SKM-1 (cell line): ENCODE measurements around the gene EBI3.
A peak's percentile ranks its signal among the peaks of the same experiment; 100 is the strongest.
"Not testable (repeated sequence)": the region's sequence is repeated elsewhere in the genome, so short reads cannot be mapped to it uniquely, and the experiment has no call there.

Experiments used
- DNase-seq: peaks from one replicate; lab custom pipeline; 2025; ENCODE audit not compliant: unreplicated experiment; lab: John Stamatoyannopoulos, UW

The EBI3 gene

GRCh38 chr19:4229179-4229931, at the start of gene EBI3:
Gene EBI3 (plus strand): TSS chr19:4229523. CDS start chr19:4229551, 28 bp downstream.
- DNase-seq, result no peak

- no peak for DNase-seq
Observed at GRCh38 chr19:4181053-4181508, 48.2 kb upstream of the EBI3 start.

DNA sequence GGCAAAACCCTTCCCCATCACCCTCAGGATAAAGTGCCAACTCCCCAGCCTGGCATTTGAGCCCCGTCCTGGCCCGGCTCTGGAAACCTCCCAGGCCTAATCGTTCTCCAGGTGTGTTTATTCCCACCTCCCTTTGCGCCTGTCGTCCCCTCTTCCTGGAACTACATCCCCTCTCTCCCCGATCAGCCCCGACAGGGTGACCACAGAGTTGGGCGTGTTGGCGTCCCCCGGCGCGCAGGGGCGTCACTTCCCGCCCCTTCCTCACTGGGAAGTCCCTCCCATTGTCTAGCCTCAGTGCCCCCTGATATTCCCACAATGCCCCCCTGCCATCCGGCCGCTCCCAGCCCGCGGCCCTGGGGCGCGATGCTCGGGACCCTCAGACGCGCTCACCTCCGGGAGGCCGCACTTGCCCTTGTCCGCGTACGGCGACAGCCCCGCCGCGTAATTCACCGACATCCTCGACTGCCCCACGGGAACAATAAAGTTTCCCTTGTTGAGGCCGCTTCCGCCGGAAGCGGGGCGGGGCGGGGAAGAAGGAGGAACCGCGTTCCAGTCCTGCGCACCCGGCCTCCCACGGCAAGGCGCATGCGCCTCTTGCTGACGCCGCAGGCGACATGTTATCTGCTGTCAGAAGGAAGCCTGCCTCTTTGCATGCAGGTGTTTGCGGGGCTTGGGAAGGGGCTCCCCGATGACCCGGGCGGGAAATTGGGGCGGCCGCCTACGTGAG, 47.1 kb upstream of the EBI3 start, which contains the start of the genes ANKRD24 and SIRT6:
ANKRD24 (plus strand) TSS at position 606 of the 727 bp plus-strand sequence. CDS start 3,737 bp downstream, outside the sequence.
SIRT6 (minus strand) TSS at position 480 of the 727 bp plus-strand sequence; CDS start at position 456, 24 bp downstream.
- DNase-seq, result peak; percentile 89

DNA sequence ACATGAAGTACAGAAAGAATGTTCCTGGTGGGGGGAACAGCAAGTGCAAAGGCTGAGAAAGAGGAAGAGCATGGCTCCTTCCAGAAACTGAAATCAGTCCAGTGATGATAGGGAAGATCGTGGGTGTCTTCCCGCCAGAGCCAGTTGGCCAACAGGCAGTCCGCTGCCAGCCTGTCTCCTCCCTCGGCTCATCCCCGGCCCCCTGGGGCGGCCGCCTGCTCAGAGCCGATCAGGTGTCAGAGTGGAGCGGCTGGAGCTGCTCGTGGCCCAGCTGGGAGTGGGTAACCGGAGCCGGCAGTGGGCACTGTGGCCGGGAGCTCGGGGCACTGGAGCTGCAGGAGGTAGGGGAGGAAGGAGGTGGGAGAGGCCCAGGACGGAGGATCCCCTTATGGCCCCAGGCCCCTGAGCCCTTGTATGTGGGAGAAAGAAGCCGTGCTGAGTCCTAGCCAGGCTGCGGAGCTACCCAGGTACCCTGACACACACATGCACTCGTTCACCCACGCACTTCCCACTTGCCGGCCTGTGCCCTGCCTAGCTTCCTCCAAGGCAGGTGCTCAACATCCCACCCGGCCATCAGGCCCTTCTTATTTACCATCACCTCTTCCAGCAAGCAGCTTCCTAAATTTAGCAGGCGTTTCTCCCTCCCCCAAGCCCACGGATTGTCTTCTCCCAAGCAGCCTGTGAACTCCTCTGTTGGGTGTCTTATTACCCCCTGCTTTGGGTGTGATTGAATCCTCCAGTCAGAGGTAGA, 45.2 kb upstream of the EBI3 start:
- no peak for DNase-seq

DNA sequence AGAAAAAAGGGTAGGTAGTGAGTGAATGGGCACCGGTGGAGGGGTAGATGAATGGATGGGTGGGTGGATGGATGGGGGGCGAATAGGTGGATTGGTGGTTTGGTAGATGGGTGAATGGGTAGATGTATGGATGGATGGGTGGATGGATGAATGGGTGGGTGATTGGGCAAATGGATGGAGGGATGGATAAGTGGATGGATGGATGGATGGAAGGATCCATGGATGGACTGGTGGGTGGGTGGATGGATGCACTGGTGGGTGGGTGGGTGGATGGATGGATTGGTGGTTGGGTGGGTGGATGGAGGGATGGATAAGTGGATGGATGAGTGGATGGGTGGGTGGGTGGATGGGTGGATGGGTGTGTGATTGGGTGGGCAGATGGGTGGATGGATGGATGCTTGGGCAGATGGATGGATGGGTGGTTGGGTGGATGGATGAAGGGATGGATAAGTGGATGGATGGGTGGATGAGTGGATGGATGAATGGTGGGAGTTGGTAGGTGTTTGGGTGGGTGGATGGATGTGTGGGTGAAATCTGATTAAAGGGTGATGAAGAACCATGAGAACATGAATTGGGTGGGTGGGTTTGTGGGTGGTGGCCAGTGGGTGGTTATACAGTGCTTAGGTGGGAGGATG, 44.5 kb upstream of the EBI3 start:
- DNase-seq, result no peak

- DNase-seq, result no peak
Observed at GRCh38 chr19:4185413-4186086, 43.8 kb upstream of the EBI3 start.

- peak; percentile 75 for DNase-seq
Observed at GRCh38 chr19:4186087-4186993, 43.0 kb upstream of the EBI3 start.

DNA sequence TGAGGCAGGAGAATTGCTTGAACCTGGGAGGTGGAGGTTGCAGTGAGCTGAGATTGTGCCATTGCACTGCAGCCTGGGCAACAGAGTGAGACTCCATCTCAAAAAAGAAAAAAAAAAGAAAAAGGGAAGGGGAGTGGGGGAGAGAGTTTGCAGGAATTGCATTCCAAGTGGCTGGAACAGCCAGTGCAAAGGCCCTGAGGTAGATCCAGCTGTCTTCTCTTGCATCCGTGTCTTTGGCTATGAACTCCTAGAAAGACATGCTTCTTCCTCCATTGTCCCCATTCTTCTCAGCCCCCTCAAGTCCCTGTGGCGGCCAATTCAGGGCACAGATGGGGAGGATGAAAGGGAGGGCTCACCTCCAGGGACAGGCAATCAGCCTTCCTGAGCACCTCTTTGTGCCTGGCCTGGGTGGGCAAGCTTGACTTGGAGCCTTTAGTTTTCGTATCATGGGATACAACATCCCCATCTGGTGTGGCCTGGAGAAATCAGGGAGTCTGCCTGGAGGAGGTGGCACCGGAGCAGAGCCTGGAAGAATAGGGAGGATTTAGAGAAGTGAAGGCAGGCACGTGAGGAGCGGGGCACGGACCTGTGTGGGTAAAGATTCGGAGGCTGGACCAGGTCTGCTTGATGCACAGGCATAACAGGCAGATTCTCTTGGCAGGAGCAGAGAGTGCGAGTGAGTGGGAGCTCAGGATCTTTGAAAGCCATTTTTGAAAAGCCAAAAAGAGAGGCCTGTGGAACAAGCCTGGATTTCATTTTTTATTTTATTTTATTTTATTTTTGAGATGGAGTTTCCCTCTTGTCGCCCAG, 41.8 kb upstream of the EBI3 start:
- DNase-seq, result no peak

DNA sequence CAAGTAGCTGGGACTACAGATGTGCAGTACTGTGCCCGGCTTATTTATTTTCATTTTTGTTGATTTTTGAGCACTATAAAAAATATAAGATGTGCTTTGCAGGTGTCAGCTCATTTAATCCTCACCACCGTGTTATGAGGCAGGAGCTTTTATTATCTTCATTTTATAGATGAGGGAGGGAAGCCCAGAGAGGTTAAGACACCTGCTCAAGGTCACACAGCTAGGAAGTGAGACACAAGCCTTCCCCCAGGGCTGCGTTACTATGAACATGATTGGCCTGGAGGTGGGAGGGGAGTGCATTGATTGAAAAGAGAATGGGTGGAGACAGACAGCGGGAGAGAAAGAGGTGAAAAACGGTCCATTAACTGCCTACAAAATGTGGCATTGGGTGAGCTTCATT, 39.7 kb upstream of the EBI3 start:
- no peak for DNase-seq

DNA sequence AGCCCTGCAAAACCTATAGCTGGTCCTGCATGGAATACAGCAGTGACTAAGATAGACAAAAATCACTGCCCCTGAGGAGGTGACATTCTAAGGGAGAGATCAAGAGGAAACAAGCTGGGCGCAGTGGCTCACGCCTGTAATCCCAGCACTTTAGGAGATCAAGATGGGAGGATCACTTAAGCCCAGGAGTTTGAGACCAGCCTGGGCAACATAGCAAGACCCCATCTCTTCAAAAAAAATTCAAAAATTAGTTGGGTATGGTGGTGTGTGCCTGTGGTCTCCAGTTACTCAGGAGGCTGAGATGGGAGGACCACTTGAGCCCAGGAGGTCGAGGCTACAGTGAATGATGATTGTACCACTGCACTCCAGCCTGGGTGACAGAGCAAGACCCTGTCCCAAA, 36.8 kb upstream of the EBI3 start:
- not testable (repeated sequence) for DNase-seq

DNA sequence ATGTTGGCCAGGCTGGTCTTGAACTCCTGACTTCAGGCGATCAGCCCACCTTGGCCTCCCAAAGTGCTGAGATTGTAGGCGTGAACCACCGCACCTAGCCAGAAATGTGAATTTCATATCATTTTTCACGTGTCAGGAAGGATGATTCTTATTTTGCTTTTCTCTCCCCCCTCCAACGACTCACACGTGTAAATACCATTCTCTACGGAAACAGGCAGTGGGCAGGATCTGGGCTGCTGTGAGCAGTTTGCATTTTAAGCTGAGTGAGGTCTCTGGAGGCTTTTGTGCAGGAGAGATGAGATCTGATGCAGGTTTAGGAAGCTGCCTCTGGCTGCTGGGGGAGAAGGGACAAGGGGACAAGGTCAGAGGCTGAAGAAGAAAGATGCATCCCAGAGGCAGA, 35.0 kb upstream of the EBI3 start:
- no peak for DNase-seq

- no peak for DNase-seq
Observed at GRCh38 chr19:4196009-4196408, 33.3 kb upstream of the EBI3 start.

DNA sequence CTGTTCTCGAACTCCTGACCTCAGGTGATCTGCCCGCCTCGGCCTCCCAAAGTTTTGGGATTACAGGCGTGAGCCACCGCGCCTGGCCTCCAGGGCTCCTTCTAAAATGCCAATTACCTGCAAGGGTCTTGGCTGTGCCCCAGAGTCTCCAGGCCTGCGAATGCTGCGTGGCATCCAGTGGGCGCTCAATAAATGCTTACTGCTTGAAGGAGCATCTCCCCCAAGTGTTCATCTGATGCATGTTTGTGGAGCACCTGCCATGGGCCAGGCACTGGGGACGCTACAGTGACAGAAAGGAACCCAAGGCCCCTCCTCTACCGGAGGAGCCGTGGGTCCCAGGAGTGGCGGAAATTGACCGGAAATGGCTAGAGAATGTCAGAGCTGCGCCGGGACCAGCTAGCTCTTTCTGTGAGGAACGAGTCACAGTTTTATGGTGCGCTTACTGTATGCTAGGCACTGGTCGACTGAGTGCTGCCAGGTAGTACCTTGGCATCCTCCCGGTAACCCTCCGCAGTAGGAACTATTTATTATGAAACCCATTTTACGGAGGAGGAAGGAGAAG, 32.7 kb upstream of the EBI3 start:
- DNase-seq, result no peak

DNA sequence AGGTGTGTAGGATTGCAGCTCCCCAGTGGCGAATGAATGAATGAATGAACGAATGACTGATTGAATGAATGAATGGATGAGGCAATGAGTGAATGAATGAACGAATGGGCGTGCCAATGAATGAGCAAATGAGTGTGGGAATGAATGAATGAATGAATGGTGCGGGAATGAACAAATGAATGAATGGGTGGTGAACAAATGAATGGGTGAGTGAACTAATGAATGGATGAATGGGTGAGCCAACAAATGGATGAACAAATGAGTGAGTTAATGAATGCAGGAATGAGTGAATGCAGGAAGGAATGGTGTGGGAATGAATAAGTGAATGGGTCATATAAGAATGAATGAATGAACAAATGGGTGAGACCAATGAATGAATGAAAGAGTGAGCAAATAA, 32.1 kb upstream of the EBI3 start:
- no peak for DNase-seq

- no peak for DNase-seq
Observed at GRCh38 chr19:4197625-4198466, 31.5 kb upstream of the EBI3 start.

GRCh38 chr19:4198467-4199126, 30.7 kb upstream of the EBI3 start:
- no peak for DNase-seq
